GM10266 (cell line): ENCODE measurements around the gene HGS.

ENCODE experiments used
- DNase-seq: peaks from one replicate; pipeline ENCODE4 v3.0.0; 2012; ENCODE audit errors: extremely low spot score
- TF ChIP-seq, protein P1 (sequence below): IDR thresholded peaks from 2 replicates; pipeline ENCODE4 v1.5.1; 2012; ENCODE audit warnings: mild to moderate bottlenecking, low read depth; ENCODE audit not compliant: control insufficient read depth, insufficient read depth; ENCODE audit errors: missing control alignments

The HGS gene

DNA sequence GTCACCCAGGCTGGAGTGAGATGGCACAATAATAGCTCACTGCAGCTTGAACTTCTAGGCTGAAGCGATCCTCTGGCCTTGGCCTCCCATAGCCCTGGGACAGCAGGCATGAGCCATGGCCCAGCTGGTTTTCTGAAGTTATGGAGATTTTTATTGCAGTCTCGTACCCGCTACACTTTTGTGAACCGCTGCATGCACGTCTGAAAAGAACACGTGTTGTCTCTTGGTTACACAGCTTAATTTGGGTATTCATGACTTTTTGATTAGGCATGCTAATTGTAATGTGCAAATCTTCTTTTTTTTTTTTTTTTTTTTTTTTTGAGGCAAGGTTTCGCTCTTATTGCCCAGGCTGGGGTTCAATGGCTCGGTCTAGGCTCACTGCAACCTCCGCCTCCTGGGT is 41.6 kb downstream of the HGS start:
- TF ChIP-seq, protein P1, sequence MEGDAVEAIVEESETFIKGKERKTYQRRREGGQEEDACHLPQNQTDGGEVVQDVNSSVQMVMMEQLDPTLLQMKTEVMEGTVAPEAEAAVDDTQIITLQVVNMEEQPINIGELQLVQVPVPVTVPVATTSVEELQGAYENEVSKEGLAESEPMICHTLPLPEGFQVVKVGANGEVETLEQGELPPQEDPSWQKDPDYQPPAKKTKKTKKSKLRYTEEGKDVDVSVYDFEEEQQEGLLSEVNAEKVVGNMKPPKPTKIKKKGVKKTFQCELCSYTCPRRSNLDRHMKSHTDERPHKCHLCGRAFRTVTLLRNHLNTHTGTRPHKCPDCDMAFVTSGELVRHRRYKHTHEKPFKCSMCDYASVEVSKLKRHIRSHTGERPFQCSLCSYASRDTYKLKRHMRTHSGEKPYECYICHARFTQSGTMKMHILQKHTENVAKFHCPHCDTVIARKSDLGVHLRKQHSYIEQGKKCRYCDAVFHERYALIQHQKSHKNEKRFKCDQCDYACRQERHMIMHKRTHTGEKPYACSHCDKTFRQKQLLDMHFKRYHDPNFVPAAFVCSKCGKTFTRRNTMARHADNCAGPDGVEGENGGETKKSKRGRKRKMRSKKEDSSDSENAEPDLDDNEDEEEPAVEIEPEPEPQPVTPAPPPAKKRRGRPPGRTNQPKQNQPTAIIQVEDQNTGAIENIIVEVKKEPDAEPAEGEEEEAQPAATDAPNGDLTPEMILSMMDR, result no peak
- no peak for DNase-seq

DNA sequence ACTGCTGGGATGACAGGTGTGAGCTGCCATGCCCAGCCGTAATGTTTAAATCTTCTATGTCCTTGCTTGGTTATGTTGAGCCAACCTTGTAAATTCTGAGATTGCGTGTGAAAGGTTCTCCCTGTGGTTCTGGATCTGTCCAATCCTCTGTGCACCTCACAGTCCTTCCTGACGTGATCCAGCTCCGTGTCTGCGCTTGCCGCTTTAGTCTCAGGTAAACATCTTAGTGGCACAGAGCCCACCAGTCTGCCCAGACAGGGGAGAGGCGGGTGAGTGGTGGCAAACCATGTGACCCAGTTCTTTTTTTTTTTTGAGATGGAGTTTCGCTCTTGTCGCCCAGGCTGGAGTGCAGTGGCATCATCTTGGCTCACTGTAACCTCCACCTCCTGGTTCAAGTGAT is 42.2 kb downstream of the HGS start:
- TF ChIP-seq, protein P1, result no peak
- DNase-seq, result no peak

DNA sequence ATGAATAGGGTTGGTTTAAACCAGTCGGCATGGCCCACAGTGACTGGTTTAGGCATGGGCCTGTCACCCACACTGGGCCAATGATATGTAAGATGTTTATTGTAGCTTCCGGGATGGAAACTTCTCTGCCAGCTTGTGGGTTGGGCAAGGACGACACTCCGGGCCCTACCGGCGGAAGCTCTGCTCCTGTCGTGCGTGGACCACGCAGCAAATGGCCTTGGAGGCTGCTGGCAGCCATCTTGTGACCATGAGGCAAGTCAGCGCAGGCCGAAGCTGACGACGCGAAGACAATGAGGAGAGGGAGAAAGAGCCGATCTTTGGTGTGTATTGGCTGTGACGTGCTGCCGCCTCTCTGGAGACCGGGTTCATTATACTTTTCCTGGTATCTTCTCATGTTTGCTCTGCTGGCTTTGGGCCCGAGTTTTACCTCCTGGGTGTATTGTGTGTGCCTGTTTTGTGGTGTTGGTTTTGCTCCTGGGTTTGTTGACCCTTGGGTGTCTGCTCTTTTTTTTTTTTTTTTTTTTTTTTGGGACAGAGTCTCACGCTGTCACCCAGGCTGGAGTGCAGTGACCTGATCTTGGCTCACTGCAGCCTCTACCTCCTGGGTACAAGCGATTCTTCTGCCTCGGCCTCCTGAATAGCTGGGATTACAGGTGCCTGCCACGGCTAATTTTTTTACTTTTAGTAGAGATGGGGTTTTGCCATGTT is 43.7 kb downstream of the HGS start:
- TF ChIP-seq, protein P1, result no peak
- no peak for DNase-seq

DNA sequence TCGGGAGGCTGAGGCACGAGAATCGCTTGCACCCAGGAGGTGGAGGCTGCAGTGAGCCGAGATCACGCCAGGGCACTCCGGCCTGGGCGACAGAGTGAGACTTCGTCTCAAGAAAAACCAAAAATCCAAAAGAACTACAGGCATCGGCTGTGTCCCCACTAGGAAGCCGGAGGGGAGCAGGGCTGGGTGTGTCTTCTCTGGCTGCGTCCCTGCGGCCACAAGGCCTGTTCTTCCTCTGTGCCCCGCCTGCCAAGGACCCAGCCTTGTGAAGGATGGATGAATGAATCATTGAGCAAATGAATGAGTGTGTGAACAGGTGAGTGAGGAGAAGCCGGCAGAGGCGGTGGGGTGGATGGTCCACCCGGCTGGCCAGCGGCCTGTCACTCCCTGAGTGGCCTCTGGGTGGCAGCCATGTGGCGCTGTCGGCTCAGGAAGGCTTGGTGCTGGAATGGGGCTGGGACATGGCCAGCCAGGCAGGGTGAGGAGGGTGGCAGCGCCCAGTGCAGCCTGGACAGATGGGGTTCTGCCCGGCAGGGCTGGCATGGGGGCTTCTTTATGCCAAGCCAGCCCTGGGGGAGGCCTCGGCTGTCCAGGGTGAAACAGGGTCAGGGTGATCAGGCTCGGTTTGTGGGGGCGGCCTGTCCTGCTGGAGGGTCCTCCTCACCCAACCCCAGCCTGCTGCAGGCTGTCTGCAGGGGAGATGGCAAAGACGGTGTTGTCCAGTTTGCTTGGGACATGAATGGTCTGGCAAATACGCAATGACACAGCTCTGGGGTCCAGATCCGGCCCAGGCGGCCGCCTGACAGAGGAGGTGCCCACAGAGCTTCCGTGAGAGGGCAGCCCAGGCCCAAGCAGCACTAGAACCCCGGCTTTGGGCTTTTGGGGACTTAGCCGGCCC is 49.9 kb downstream of the HGS start:
- TF ChIP-seq, protein P1, result peak; percentile 98
- peak; percentile 94 for DNase-seq

DNA sequence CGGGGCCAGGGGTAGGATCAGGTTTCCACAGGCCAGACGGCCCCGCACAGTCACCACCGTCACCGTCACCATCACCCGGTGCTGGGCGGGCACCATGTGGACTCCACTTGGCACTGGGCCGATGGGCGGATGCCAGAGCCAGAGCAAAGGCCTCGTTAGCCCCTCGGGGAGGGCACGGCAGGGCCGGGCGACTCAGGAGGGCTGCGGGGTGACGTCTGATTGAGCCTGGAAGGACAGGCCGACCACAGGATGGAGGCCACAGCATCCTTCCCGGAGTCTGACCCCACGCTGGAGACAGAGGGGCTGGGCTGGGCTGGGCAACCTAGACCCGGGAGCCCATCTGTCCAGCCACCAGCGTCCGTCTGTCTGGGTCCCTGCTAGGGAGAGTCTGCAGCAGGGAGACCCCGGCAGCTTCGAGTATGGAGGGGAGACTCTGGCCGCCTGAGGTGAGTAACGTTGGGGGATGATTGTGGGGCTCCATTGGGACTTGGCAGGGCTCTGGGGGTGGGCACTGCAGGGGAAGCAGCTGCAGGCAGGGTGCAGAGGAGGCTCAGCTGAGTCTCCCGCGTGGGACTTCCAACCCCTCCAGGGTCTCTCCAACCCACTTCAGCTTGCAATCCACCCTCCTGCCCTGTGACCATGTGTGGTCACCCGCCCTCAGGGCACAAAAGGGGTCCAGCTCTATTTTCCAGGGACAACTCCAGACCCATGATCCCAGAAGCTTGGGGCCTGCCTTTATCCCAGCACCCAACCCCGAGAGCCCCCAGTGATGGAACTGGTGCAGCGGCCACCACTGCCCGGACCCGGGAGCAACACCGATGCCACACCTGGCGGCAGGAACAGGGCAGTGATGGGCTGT is 50.8 kb downstream of the HGS start:
- TF ChIP-seq, protein P1, result no peak
- DNase-seq, result no peak

DNA sequence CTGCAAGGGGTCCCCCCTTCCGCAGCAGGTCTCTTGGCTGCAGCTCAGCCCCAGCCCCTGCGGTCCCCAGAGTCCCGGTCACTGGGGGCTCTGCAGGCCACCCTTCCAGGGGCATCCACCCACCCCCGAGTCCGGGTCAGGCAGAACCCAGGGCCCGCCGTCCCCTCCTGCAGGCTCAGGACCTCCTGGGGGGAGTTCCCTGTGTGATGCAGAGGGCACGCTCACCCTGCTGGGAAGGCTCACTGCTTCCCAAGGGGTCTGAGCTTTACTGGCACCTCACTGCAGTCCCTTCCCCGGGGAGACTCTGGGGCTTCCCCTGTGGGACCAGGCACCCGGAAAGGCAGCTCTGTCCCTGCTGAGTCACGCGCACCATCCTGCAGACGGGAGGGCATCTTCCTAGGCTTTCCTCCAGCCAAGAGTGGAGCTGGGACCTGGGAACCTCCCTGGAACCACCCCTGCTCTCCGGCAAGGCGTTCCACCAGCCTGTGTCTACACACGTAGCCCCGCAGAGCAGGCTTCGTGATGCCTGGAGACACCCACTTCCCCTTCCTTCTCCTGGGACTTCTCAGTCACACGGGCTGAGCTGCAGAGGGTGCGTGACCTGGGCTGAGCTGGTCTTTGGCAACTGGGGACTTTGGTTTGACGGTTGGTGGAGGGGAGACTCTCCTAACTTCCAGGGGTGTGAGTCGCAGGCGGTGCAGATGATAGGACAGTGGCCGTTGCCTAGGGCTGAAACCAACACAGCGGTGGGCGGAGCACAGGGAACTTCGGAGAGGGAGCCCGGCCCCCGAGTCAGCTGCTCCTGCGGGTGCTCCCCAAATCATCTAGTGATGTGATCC is 51.7 kb downstream of the HGS start:
- TF ChIP-seq, protein P1, result no peak
- peak; percentile 75 for DNase-seq
